ENCODE data around the gene ARL11.

- TF ChIP-seq CTCF (IDR thresholded peaks at IDR 0.05) (no peak), POLR2AphosphoS5 (IDR thresholded peaks at IDR 0.05) (no peak), EP300 (IDR thresholded peaks at IDR 0.05) (no peak), POLR2A (IDR thresholded peaks at IDR 0.05) (no peak)
These were observed 48.4 kb downstream of the ARL11 start for GRCh38 chr13:49676581-49677298.

All from suprapubic skin (tissue), 4 donors.